ENCODE results near the gene MACROD2.

DNA sequence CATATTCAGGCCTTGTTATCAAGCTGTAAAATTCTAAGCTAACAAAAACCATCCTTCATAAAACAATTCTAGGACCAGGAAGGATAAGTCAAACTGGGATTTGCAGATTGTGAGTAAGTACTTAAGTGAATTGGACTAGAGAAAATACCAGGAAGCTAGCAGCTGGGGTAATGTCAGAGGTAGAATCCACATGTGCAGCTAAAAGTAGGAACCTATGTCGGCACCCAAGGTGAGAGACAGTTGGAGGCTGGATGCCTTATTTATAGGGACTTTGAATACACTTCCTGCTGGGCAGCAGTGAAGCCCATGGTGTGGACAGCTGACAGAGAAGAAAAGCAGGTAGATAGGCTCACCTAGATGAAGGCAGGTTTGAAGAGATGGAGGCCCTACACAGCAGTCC, 214.8 kb downstream of the MACROD2 start:
- TF ChIP-seq, protein P1, sequence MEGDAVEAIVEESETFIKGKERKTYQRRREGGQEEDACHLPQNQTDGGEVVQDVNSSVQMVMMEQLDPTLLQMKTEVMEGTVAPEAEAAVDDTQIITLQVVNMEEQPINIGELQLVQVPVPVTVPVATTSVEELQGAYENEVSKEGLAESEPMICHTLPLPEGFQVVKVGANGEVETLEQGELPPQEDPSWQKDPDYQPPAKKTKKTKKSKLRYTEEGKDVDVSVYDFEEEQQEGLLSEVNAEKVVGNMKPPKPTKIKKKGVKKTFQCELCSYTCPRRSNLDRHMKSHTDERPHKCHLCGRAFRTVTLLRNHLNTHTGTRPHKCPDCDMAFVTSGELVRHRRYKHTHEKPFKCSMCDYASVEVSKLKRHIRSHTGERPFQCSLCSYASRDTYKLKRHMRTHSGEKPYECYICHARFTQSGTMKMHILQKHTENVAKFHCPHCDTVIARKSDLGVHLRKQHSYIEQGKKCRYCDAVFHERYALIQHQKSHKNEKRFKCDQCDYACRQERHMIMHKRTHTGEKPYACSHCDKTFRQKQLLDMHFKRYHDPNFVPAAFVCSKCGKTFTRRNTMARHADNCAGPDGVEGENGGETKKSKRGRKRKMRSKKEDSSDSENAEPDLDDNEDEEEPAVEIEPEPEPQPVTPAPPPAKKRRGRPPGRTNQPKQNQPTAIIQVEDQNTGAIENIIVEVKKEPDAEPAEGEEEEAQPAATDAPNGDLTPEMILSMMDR (IDR thresholded peaks at IDR 0.05; ENCODE audit: insufficient read depth, low read depth, low read length), result no peak
- no peak for TF ChIP-seq EZH2 (IDR thresholded peaks at IDR 0.05; ENCODE audit: insufficient read depth, low read length)
